Activated CD8-positive, alpha-beta T cell treated with anti-CD3 and anti-CD28 coated beads for 36 hours (primary cell): ENCODE measurements around the gene PREX1. TPM values are rescaled to one million over a fixed set of nuclear protein-coding genes. Genes with fewer than 3 reads are reported as not detected.

Experiments
- ATAC-seq: fragments of 200-7000 bp; cut with Tn5 transposase; one replicate; pipeline ENCODE4 v1.10.0; 2021; ENCODE audit warnings: mild to moderate bottlenecking, moderate library complexity
- CTCF ChIA-PET: fragments of 350-600 bp; sonication (Branson Sonifier 250); formaldehyde crosslinking; loops from one replicate; lab custom pipeline; 2021; ENCODE audit warnings: antibody characterized with exemption; lab: Charles Lee
- POLR2A ChIA-PET: fragments of 350-600 bp; sonication (Branson Sonifier 250); formaldehyde crosslinking; loops from one replicate; lab custom pipeline; 2021; ENCODE audit warnings: antibody characterized with exemption; lab: Charles Lee
- DNase-seq: peaks from one replicate; pipeline ENCODE4 v3.0.0-alpha.2; 2020
- H3K27ac Mint-ChIP-seq: one replicate; pipeline ENCODE4 v1.8.0; 2021; ENCODE audit warnings: mild to moderate bottlenecking, mixed read lengths
- H3K27me3 Mint-ChIP-seq: one replicate; pipeline ENCODE4 v1.8.0; 2021; ENCODE audit warnings: mixed read lengths
- H3K36me3 Mint-ChIP-seq: one replicate; pipeline ENCODE4 v1.8.0; 2021; ENCODE audit warnings: low read depth, mixed read lengths
- H3K4me1 Mint-ChIP-seq: one replicate; pipeline ENCODE4 v1.8.0; 2021; ENCODE audit warnings: low read depth, mixed read lengths
- H3K4me3 Mint-ChIP-seq: one replicate; pipeline ENCODE4 v1.8.0; 2021; ENCODE audit warnings: mild to moderate bottlenecking, moderate library complexity, mixed read lengths
- H3K9me3 Mint-ChIP-seq: one replicate; pipeline ENCODE4 v1.8.0; 2021; ENCODE audit warnings: mixed read lengths
- intact Hi-C: fragments of 100-400 bp; cut with micrococcal nuclease; formaldehyde crosslinking; loops from one replicate; pipeline ENCODE4 v1.10.0; 2022
- total RNA-seq, 2 experiments: library from RNA; stranded (reverse); gene quantifications; one replicate each; pipeline ENCODE4 v1.2.3, GENCODE V29; 2021
- TF ChIP-seq, protein P1 (sequence below): fragments of 200-600 bp; IDR thresholded peaks from one replicate; pipeline ENCODE4 v1.8.0; 2022; ENCODE audit warnings: antibody characterized with exemption, mild to moderate bottlenecking

PREX1 gene
- total RNA-seq, 2 experiments from 2014 or later = 79.7 to 80.5 TPM

DNA sequence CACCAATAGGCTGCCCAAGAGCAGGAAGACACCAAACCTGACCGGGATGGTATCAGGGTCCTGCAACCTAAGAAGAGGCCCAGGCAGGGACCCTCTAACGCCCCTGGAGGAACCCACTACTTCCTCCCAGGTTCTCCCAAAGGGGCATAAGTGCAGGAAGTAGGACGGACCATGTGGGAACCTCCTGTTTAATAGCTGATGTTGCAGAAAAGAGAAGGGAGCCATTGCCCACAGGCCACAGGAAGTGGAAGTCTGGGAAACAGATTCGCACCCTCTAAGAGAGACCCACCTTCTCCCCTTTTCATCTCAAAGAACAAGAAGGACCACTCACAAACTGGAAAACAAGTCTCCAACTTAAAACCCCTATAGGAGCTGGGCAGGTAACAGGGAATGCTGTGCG, 18.1 kb downstream of the PREX1 start:
- ATAC-seq (no peak), DNase-seq (no peak)
- peaks cover 48% of the 10 kb centered on the region for H3K36me3 Mint-ChIP-seq
- CTCF ChIA-PET = no interaction called here
- peaks cover 39% of the 10 kb centered on the region for H3K4me1 Mint-ChIP-seq
- H3K4me3 Mint-ChIP-seq = no peak overlapping the region
- H3K27ac Mint-ChIP-seq = peak overlapping the region; percentile 52
- POLR2A ChIA-PET = interaction anchor here (0.5 kb wide), 1 partner anchor 41 kb away, joined by 3 read pairs; no protein-coding TSS in a partner anchor
- intact Hi-C loops = no loop called here
- peaks cover 16% of the 10 kb centered on the region for H3K9me3 Mint-ChIP-seq
- no peaks in the 10 kb centered on the region for H3K27me3 Mint-ChIP-seq
- TF ChIP-seq, protein P1, sequence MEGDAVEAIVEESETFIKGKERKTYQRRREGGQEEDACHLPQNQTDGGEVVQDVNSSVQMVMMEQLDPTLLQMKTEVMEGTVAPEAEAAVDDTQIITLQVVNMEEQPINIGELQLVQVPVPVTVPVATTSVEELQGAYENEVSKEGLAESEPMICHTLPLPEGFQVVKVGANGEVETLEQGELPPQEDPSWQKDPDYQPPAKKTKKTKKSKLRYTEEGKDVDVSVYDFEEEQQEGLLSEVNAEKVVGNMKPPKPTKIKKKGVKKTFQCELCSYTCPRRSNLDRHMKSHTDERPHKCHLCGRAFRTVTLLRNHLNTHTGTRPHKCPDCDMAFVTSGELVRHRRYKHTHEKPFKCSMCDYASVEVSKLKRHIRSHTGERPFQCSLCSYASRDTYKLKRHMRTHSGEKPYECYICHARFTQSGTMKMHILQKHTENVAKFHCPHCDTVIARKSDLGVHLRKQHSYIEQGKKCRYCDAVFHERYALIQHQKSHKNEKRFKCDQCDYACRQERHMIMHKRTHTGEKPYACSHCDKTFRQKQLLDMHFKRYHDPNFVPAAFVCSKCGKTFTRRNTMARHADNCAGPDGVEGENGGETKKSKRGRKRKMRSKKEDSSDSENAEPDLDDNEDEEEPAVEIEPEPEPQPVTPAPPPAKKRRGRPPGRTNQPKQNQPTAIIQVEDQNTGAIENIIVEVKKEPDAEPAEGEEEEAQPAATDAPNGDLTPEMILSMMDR = no peak

DNA sequence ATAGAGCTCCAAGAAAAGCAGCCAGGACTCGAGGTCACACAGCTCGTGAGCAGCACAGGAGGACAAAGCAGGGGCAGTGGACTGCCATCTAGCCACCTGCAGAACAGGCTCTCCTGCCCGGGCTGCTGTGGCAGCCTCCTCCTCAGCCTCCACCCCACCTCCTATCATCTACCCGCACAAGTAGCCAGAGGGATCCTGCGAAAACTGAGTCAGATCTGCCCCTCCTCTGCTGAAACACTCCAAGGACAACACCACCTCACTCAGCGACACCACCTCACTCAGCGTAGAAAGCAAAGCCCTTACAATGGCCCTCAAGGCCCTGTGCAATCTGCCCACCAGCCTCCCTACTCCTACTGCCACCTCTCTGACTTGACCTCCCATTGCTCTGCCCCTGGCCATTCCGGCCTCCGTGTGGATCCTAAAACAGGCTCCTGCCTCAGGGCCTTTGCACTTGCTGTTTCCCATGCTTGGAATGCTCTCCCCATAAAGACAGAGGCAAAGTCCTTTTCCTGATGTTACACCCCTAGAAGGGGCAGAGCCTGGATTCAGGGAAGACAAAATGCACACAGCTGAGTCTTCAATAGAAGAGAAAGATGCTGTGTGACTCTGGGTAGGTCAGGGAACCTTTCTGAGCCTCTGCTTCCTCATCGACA, 19.3 kb downstream of the PREX1 start:
- Mint-ChIP-seq H3K9me3 (peaks cover 16% of the 10 kb centered on the region), H3K4me1 (peaks cover 46% of the 10 kb centered on the region), H3K36me3 (peaks cover 56% of the 10 kb centered on the region), H3K27ac (peak overlapping the region; percentile 6), H3K4me3 (no peak overlapping the region), H3K27me3 (no peaks in the 10 kb centered on the region)
- CTCF ChIA-PET = interaction anchor here (0.5 to 1.1 kb wide), 2 partner anchors 95 to 188 kb away, joined by 3 read pairs; no protein-coding TSS in a partner anchor
- ATAC-seq (no peak), DNase-seq (no peak)
- POLR2A ChIA-PET = interaction anchor here (1.2 to 1.7 kb wide), 3 partner anchors 10 to 49 kb away, joined by 3 to 7 read pairs (median 4); no protein-coding TSS in a partner anchor
- intact Hi-C loops = no loop called here
- TF ChIP-seq, protein P1 = no peak

GRCh38 chr20:48807586-48808381, 20.0 kb downstream of the PREX1 start:
- intact Hi-C loops = no loop called here
- H3K36me3 Mint-ChIP-seq = peaks cover 56% of the 10 kb centered on the region
- no peak overlapping the region for H3K4me3 Mint-ChIP-seq
- POLR2A ChIA-PET = interaction anchor here (1.5 to 1.7 kb wide), 2 partner anchors 11 to 48 kb away, joined by 3 to 7 read pairs; no protein-coding TSS in a partner anchor
- H3K9me3 Mint-ChIP-seq = peaks cover 16% of the 10 kb centered on the region
- DNase-seq (no peak), ATAC-seq (no peak)
- TF ChIP-seq, protein P1 = no peak
- H3K4me1 Mint-ChIP-seq = peaks cover 52% of the 10 kb centered on the region
- CTCF ChIA-PET = interaction anchor here (1.1 kb wide), 1 partner anchor 187 kb away, joined by 3 read pairs; no protein-coding TSS in a partner anchor
- no peak overlapping the region for H3K27ac Mint-ChIP-seq
- H3K27me3 Mint-ChIP-seq = no peaks in the 10 kb centered on the region

DNA sequence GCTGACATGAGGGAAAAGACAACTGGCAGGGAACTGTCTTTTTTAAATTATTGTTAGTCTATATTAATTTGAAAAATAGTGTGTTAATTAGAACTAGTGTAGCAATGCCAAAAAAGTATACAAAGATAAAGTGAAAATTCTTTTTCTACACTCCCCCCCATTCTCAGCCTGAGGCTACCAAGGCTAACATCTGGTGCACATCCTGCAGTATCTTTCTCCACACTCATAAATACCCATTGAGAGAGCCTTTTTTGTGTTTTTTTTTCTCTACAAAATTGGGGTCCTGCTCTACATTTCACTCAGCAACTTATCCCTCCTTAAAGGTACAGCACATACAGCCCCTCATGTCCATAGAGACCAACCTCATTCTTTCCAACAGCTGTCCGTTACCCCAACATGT, 20.7 kb downstream of the PREX1 start:
- ChIA-PET POLR2A (interaction anchor here (0.6 to 1.7 kb wide), 2 partner anchors 12 to 88 kb away, joined by 3 to 7 read pairs; no protein-coding TSS in a partner anchor), CTCF (interaction anchor here (1.0 to 1.6 kb wide), 2 partner anchors 98 to 150 kb away, joined by 3 to 5 read pairs; no protein-coding TSS in a partner anchor)
- TF ChIP-seq, protein P1 = no peak
- DNase-seq = no peak
- Mint-ChIP-seq H3K36me3 (peaks cover 56% of the 10 kb centered on the region), H3K27me3 (no peaks in the 10 kb centered on the region), H3K4me1 (peaks cover 57% of the 10 kb centered on the region), H3K9me3 (peaks cover 16% of the 10 kb centered on the region), H3K27ac (no peak overlapping the region), H3K4me3 (no peak overlapping the region)
- intact Hi-C loops = no loop called here
- no peak for ATAC-seq
